ENCODE measurements around the gene PLPPR5.

PLPPR5 gene

GRCh38 chr1:98874828-98875227, 129.8 kb downstream of the PLPPR5 start:
- Histone ChIP-seq H3K79me2 (ENCODE audit: insufficient read depth, low read length) (no peaks in the 10 kb centered on the region), H3K9me3 (ENCODE audit: low read length) (no peaks in the 10 kb centered on the region), H2AFZ (ENCODE audit: low read length) (no peak overlapping the region), H3K36me3 (ENCODE audit: insufficient read depth, low read length) (no peaks in the 10 kb centered on the region), H4K20me1 (ENCODE audit: insufficient read depth, low read length) (no peaks in the 10 kb centered on the region), H3K4me2 (ENCODE audit: low read length) (no peak overlapping the region), H3K27ac (ENCODE audit: low read depth, low read length, poor library complexity, severe bottlenecking) (no peak overlapping the region), H3K9ac (ENCODE audit: low read length) (no peak overlapping the region), H3K9me2 (ENCODE audit: low read depth, low read length) (no peaks in the 10 kb centered on the region), H3K4me1 (ENCODE audit: insufficient read depth, low read length, severe bottlenecking) (peaks cover 18% of the 10 kb centered on the region), H3F3A (ENCODE audit: insufficient read depth, low read length) (no peaks in the 10 kb centered on the region), H3K27me3 (ENCODE audit: insufficient read depth, low read length) (no peaks in the 10 kb centered on the region), H3K4me3 (ENCODE audit: low read depth, low read length, poor library complexity, severe bottlenecking) (no peak overlapping the region)
- TF ChIP-seq EZH2 (IDR thresholded peaks at IDR 0.05; ENCODE audit: borderline replicate concordance, low read length) = no peak

GRCh38 chr1:98870959-98871903, 133.4 kb downstream of the PLPPR5 start:
- H3K9me2 ChIP-seq (ENCODE audit: low read depth, low read length) = no peaks in the 10 kb centered on the region
- H3K36me3 ChIP-seq (ENCODE audit: insufficient read depth, low read length) = no peaks in the 10 kb centered on the region
- peaks cover 18% of the 10 kb centered on the region for H3K4me1 ChIP-seq (ENCODE audit: insufficient read depth, low read length, severe bottlenecking)
- H3F3A ChIP-seq (ENCODE audit: insufficient read depth, low read length) = no peaks in the 10 kb centered on the region
- no peak for TF ChIP-seq EZH2 (IDR thresholded peaks at IDR 0.05; ENCODE audit: borderline replicate concordance, low read length)
- TF ChIP-seq CTCF (IDR thresholded peaks at IDR 0.05; ENCODE audit: low read length) = no peak
- H3K79me2 ChIP-seq (ENCODE audit: insufficient read depth, low read length) = no peaks in the 10 kb centered on the region
- peak overlapping the region; percentile 2; the same call in 1 of the 2 replicates for H3K9ac ChIP-seq (ENCODE audit: low read length)
- peak overlapping the region; percentile 80 for H2AFZ ChIP-seq (ENCODE audit: low read length)
- H3K9me3 ChIP-seq (ENCODE audit: low read length) = no peaks in the 10 kb centered on the region
- H3K27ac ChIP-seq (ENCODE audit: low read depth, low read length, poor library complexity, severe bottlenecking) = peak overlapping the region; percentile 90
- H4K20me1 ChIP-seq (ENCODE audit: insufficient read depth, low read length) = no peaks in the 10 kb centered on the region
- H3K27me3 ChIP-seq (ENCODE audit: insufficient read depth, low read length) = no peaks in the 10 kb centered on the region
- peak overlapping the region; percentile 43 for H3K4me3 ChIP-seq (ENCODE audit: low read depth, low read length, poor library complexity, severe bottlenecking)
- peak overlapping the region; percentile 56 for H3K4me2 ChIP-seq (ENCODE audit: low read length)

GRCh38 chr1:98865796-98866195, 138.9 kb downstream of the PLPPR5 start:
- no peaks in the 10 kb centered on the region for H3K79me2 ChIP-seq (ENCODE audit: insufficient read depth, low read length)
- H3K27me3 ChIP-seq (ENCODE audit: insufficient read depth, low read length) = no peaks in the 10 kb centered on the region
- no peaks in the 10 kb centered on the region for H3K36me3 ChIP-seq (ENCODE audit: insufficient read depth, low read length)
- H3K9me2 ChIP-seq (ENCODE audit: low read depth, low read length) = no peaks in the 10 kb centered on the region
- no peaks in the 10 kb centered on the region for H4K20me1 ChIP-seq (ENCODE audit: insufficient read depth, low read length)
- H3K4me3 ChIP-seq (ENCODE audit: low read depth, low read length, poor library complexity, severe bottlenecking) = no peak overlapping the region
- no peak overlapping the region for H3K9ac ChIP-seq (ENCODE audit: low read length)
- no peak overlapping the region for H2AFZ ChIP-seq (ENCODE audit: low read length)
- H3K4me1 ChIP-seq (ENCODE audit: insufficient read depth, low read length, severe bottlenecking) = peaks cover 4% of the 10 kb centered on the region
- no peaks in the 10 kb centered on the region for H3F3A ChIP-seq (ENCODE audit: insufficient read depth, low read length)
- no peak overlapping the region for H3K4me2 ChIP-seq (ENCODE audit: low read length)
- H3K27ac ChIP-seq (ENCODE audit: low read depth, low read length, poor library complexity, severe bottlenecking) = no peak overlapping the region
- H3K9me3 ChIP-seq (ENCODE audit: low read length) = no peaks in the 10 kb centered on the region
- no peak for TF ChIP-seq EZH2 (IDR thresholded peaks at IDR 0.05; ENCODE audit: borderline replicate concordance, low read length)
- no peak for TF ChIP-seq CTCF (IDR thresholded peaks at IDR 0.05; ENCODE audit: low read length)
